HPDE6-E6E7 (cell line): ENCODE results near the gene PDS5B.
"Not testable (repeated sequence)": the region's sequence is repeated elsewhere in the genome, so short reads cannot be mapped to it uniquely, and the experiment has no call there.

Source experiments
- DNase-seq: peaks from one replicate; pipeline ENCODE4 v3.0.0; 2011; ENCODE audit warnings: missing footprints; ENCODE audit errors: extremely low spot score

The PDS5B gene

GRCh38 chr13:32729097-32729496 is 142.8 kb downstream of the PDS5B start:
- not testable (repeated sequence) for DNase-seq

- DNase-seq = no peak
Measured at GRCh38 chr13:32731074-32731473, 144.8 kb downstream of the PDS5B start.

GRCh38 chr13:32731576-32731975 is 145.3 kb downstream of the PDS5B start:
- no peak for DNase-seq

- no peak for DNase-seq
Measured at GRCh38 chr13:32733690-32734089, 147.4 kb downstream of the PDS5B start.

- DNase-seq = no peak
Measured at GRCh38 chr13:32734511-32734910, 148.3 kb downstream of the PDS5B start.

- DNase-seq = no peak
Measured at GRCh38 chr13:32735859-32736258, 149.6 kb downstream of the PDS5B start.

- no peak for DNase-seq
Measured at GRCh38 chr13:32736648-32737047, 150.4 kb downstream of the PDS5B start.

- DNase-seq = no peak
Measured at GRCh38 chr13:32737111-32737571, 150.9 kb downstream of the PDS5B start.

- no peak for DNase-seq
Measured at GRCh38 chr13:32737679-32738078, 151.4 kb downstream of the PDS5B start.

- DNase-seq = no peak
Measured at GRCh38 chr13:32745509-32745908, 159.3 kb downstream of the PDS5B start.

GRCh38 chr13:32746474-32746873 is 160.2 kb downstream of the PDS5B start:
- DNase-seq = no peak

- DNase-seq = no peak
Measured at GRCh38 chr13:32748305-32748704, 162.1 kb downstream of the PDS5B start.

- no peak for DNase-seq
Measured at GRCh38 chr13:32751340-32751739, 165.1 kb downstream of the PDS5B start.

GRCh38 chr13:32752311-32752710 is 166.1 kb downstream of the PDS5B start:
- no peak for DNase-seq

GRCh38 chr13:32752997-32753606 is 166.8 kb downstream of the PDS5B start:
- no peak for DNase-seq

- no peak for DNase-seq
Measured at GRCh38 chr13:32754179-32754578, 167.9 kb downstream of the PDS5B start.

GRCh38 chr13:32759152-32759551 is 172.9 kb downstream of the PDS5B start:
- no peak for DNase-seq

- DNase-seq = no peak
Measured at GRCh38 chr13:32761472-32761871, 175.2 kb downstream of the PDS5B start.

- DNase-seq = no peak
Measured at GRCh38 chr13:32779119-32779518, 192.9 kb downstream of the PDS5B start.

GRCh38 chr13:32781906-32782305 is 195.7 kb downstream of the PDS5B start:
- no peak for DNase-seq

GRCh38 chr13:32783067-32783466 is 196.8 kb downstream of the PDS5B start:
- DNase-seq = no peak

- DNase-seq = no peak
Measured at GRCh38 chr13:32790731-32791130, 204.5 kb downstream of the PDS5B start.

GRCh38 chr13:32791545-32792172 is 205.4 kb downstream of the PDS5B start:
- DNase-seq = no peak

GRCh38 chr13:32796754-32797153 is 210.5 kb downstream of the PDS5B start:
- DNase-seq = no peak
